Sigmoid colon (tissue), 4 donors: ENCODE data around the gene UBL4B.

Source experiments
- CTCF ChIP-seq, 4 experiments: fragments of 450-650 bp in 3 of 4; fragments of 200-600 bp in 1 of 4; IDR thresholded peaks; one replicate each; pipeline ENCODE4 v1.5.1; 2016 to 2019; ENCODE audit warnings: antibody characterized with exemption in 4 of 4, mild to moderate bottlenecking in 3 of 4, moderate library complexity in 2 of 4
- EP300 ChIP-seq, 4 donors: sonication (generic); formaldehyde crosslinking; IDR thresholded peaks; one replicate each; pipeline ENCODE4 v1.6.1; 2017; ENCODE audit warnings: antibody characterized with exemption in 4 of 4
- POLR2A ChIP-seq, 2 donors: fragments of 450-650 bp; IDR thresholded peaks; one replicate each; pipeline ENCODE4 v1.6.1; 2016; ENCODE audit warnings: antibody characterized with exemption in 2 of 2, mild to moderate bottlenecking in 2 of 2, moderate library complexity in 2 of 2

GRCh38 chr1:110150330-110151174 lies 38.3 kb downstream of the UBL4B start, which contains the start of gene SLC6A17:
- TF ChIP-seq CTCF (IDR thresholded peaks at IDR 0.05): no peak
- no peak for TF ChIP-seq POLR2A (IDR thresholded peaks at IDR 0.05)
- TF ChIP-seq EP300 (IDR thresholded peaks at IDR 0.05): no peak
